ENCODE results near the gene TFEC. TPM values are rescaled to one million over a fixed set of nuclear protein-coding genes. Genes with fewer than 3 reads are reported as not detected.
"Not testable (repeated sequence)": the region's sequence is repeated elsewhere in the genome, so short reads cannot be mapped to it uniquely, and the experiment has no call there.

TFEC gene
- 1.1 TPM for polyA plus RNA-seq (2012; ENCODE audit: low read depth, missing spikeins)

GRCh38 chr7:116030651-116031276, at the start of gene TFEC:
TSS of gene TFEC (minus strand) at chr7:116030763. CDS start at chr7:115984441, 46,322 bp downstream.
- FAIRE-seq = no peak
- no peak for DNase-seq (ENCODE audit: insufficient read length, low spot score)
- TF ChIP-seq SPI1 (IDR thresholded peaks at IDR 0.05; ENCODE audit: low read depth, low read length) (peak; percentile 45; the same call in 1 of the 2 replicates), POLR2A (IDR thresholded peaks at IDR 0.05; ENCODE audit: low read depth, low read length) (no peak)

GRCh38 chr7:116075351-116076145, 45.0 kb upstream of the TFEC start:
- TF ChIP-seq SPI1 (IDR thresholded peaks at IDR 0.05; ENCODE audit: low read depth, low read length) = no peak
- no peak for TF ChIP-seq TAF1 (IDR thresholded peaks at IDR 0.05; ENCODE audit: low read depth, low read length)
- no peak for TF ChIP-seq POU2F2 (IDR thresholded peaks at IDR 0.05; ENCODE audit: low read depth, low read length)
- no peak for TF ChIP-seq POLR2A (IDR thresholded peaks at IDR 0.05; ENCODE audit: low read depth, low read length)
- TF ChIP-seq POLR2AphosphoS5 (IDR thresholded peaks at IDR 0.05; ENCODE audit: low read depth, low read length) = no peak
- TF ChIP-seq PAX5 (IDR thresholded peaks at IDR 0.05; ENCODE audit: insufficient read depth, low read length, severe bottlenecking) = no peak
- FAIRE-seq (no peak), DNase-seq (ENCODE audit: insufficient read length, low spot score) (no peak)

GRCh38 chr7:116071629-116072028, 41.1 kb upstream of the TFEC start:
- no peak for TF ChIP-seq POU2F2 (IDR thresholded peaks at IDR 0.05; ENCODE audit: low read depth, low read length)
- no peak for TF ChIP-seq TAF1 (IDR thresholded peaks at IDR 0.05; ENCODE audit: low read depth, low read length)
- TF ChIP-seq POLR2AphosphoS5 (IDR thresholded peaks at IDR 0.05; ENCODE audit: low read depth, low read length) = no peak
- no peak for TF ChIP-seq SPI1 (IDR thresholded peaks at IDR 0.05; ENCODE audit: low read depth, low read length)
- no peak for TF ChIP-seq POLR2A (IDR thresholded peaks at IDR 0.05; ENCODE audit: low read depth, low read length)
- no peak for TF ChIP-seq PAX5 (IDR thresholded peaks at IDR 0.05; ENCODE audit: insufficient read depth, low read length, severe bottlenecking)
- FAIRE-seq (no peak), DNase-seq (ENCODE audit: insufficient read length, low spot score) (no peak)

GRCh38 chr7:116064179-116064578, 33.6 kb upstream of the TFEC start:
- no peak for FAIRE-seq
- no peak for TF ChIP-seq POLR2A (IDR thresholded peaks at IDR 0.05; ENCODE audit: low read depth, low read length)
- no peak for TF ChIP-seq POLR2AphosphoS5 (IDR thresholded peaks at IDR 0.05; ENCODE audit: low read depth, low read length)
- TF ChIP-seq POU2F2 (IDR thresholded peaks at IDR 0.05; ENCODE audit: low read depth, low read length) = no peak
- TF ChIP-seq TAF1 (IDR thresholded peaks at IDR 0.05; ENCODE audit: low read depth, low read length) = no peak
- TF ChIP-seq PAX5 (IDR thresholded peaks at IDR 0.05; ENCODE audit: insufficient read depth, low read length, severe bottlenecking) = no peak
- TF ChIP-seq SPI1 (IDR thresholded peaks at IDR 0.05; ENCODE audit: low read depth, low read length) = no peak
- DNase-seq (ENCODE audit: insufficient read length, low spot score) = no peak

- TF ChIP-seq POLR2A (IDR thresholded peaks at IDR 0.05; ENCODE audit: low read depth, low read length) = no peak
- TF ChIP-seq POLR2AphosphoS5 (IDR thresholded peaks at IDR 0.05; ENCODE audit: low read depth, low read length) = no peak
- no peak for TF ChIP-seq PAX5 (IDR thresholded peaks at IDR 0.05; ENCODE audit: insufficient read depth, low read length, severe bottlenecking)
- no peak for TF ChIP-seq SPI1 (IDR thresholded peaks at IDR 0.05; ENCODE audit: low read depth, low read length)
- TF ChIP-seq TAF1 (IDR thresholded peaks at IDR 0.05; ENCODE audit: low read depth, low read length) = no peak
- TF ChIP-seq POU2F2 (IDR thresholded peaks at IDR 0.05; ENCODE audit: low read depth, low read length) = no peak
- FAIRE-seq = no peak
- DNase-seq (ENCODE audit: insufficient read length, low spot score) = no peak
Observed at GRCh38 chr7:116062666-116063065, 32.1 kb upstream of the TFEC start.

- DNase-seq (ENCODE audit: insufficient read length, low spot score) (no peak), FAIRE-seq (no peak)
- TF ChIP-seq PAX5 (IDR thresholded peaks at IDR 0.05; ENCODE audit: insufficient read depth, low read length, severe bottlenecking) = no peak
- no peak for TF ChIP-seq POLR2AphosphoS5 (IDR thresholded peaks at IDR 0.05; ENCODE audit: low read depth, low read length)
- no peak for TF ChIP-seq POU2F2 (IDR thresholded peaks at IDR 0.05; ENCODE audit: low read depth, low read length)
- no peak for TF ChIP-seq POLR2A (IDR thresholded peaks at IDR 0.05; ENCODE audit: low read depth, low read length)
- TF ChIP-seq TAF1 (IDR thresholded peaks at IDR 0.05; ENCODE audit: low read depth, low read length) = no peak
- no peak for TF ChIP-seq SPI1 (IDR thresholded peaks at IDR 0.05; ENCODE audit: low read depth, low read length)
Observed at GRCh38 chr7:116052006-116052405, 21.4 kb upstream of the TFEC start.

GRCh38 chr7:116047261-116047660, 16.7 kb upstream of the TFEC start:
- not testable (repeated sequence) for DNase-seq (ENCODE audit: insufficient read length, low spot score); FAIRE-seq

GRCh38 chr7:116045532-116045931, 15.0 kb upstream of the TFEC start:
- DNase-seq (ENCODE audit: insufficient read length, low spot score) (no peak), FAIRE-seq (no peak)
- TF ChIP-seq POLR2A (IDR thresholded peaks at IDR 0.05; ENCODE audit: low read depth, low read length) = no peak
- no peak for TF ChIP-seq PAX5 (IDR thresholded peaks at IDR 0.05; ENCODE audit: insufficient read depth, low read length, severe bottlenecking)
- no peak for TF ChIP-seq SPI1 (IDR thresholded peaks at IDR 0.05; ENCODE audit: low read depth, low read length)
- no peak for TF ChIP-seq POU2F2 (IDR thresholded peaks at IDR 0.05; ENCODE audit: low read depth, low read length)
- TF ChIP-seq TAF1 (IDR thresholded peaks at IDR 0.05; ENCODE audit: low read depth, low read length) = no peak

GRCh38 chr7:116041615-116042014, 11.1 kb upstream of the TFEC start:
- TF ChIP-seq TAF1 (IDR thresholded peaks at IDR 0.05; ENCODE audit: low read depth, low read length) = no peak
- peak; percentile 8; the same call in 1 of the 2 replicates for TF ChIP-seq POU2F2 (IDR thresholded peaks at IDR 0.05; ENCODE audit: low read depth, low read length)
- TF ChIP-seq PAX5 (IDR thresholded peaks at IDR 0.05; ENCODE audit: insufficient read depth, low read length, severe bottlenecking) = no peak
- TF ChIP-seq SPI1 (IDR thresholded peaks at IDR 0.05; ENCODE audit: low read depth, low read length) = 0 out of 2 replicates have a peak, but pooled peaks have one; percentile 11
- no peak for TF ChIP-seq POLR2A (IDR thresholded peaks at IDR 0.05; ENCODE audit: low read depth, low read length)
- TF ChIP-seq POLR2AphosphoS5 (IDR thresholded peaks at IDR 0.05; ENCODE audit: low read depth, low read length) = no peak
- DNase-seq (ENCODE audit: insufficient read length, low spot score) (no peak), FAIRE-seq (peak; percentile 54)

GRCh38 chr7:116037401-116037800, 6.8 kb upstream of the TFEC start:
- TF ChIP-seq POLR2A (IDR thresholded peaks at IDR 0.05; ENCODE audit: low read depth, low read length) = no peak
- no peak for TF ChIP-seq PAX5 (IDR thresholded peaks at IDR 0.05; ENCODE audit: insufficient read depth, low read length, severe bottlenecking)
- TF ChIP-seq POU2F2 (IDR thresholded peaks at IDR 0.05; ENCODE audit: low read depth, low read length) = no peak
- no peak for TF ChIP-seq TAF1 (IDR thresholded peaks at IDR 0.05; ENCODE audit: low read depth, low read length)
- TF ChIP-seq SPI1 (IDR thresholded peaks at IDR 0.05; ENCODE audit: low read depth, low read length) = no peak
- FAIRE-seq (no peak), DNase-seq (ENCODE audit: insufficient read length, low spot score) (no peak)

All from GM12891 (cell line).